Activated T-cell treated with anti-CD3 and anti-CD28 coated beads, Interleukin-2, amount 50 U/mL, for 1 hour (primary cell): ENCODE results near the gene CACFD1.

ENCODE experiments used
- DNase-seq: peaks from one replicate; pipeline ENCODE4 v3.0.0-alpha.2; 2020

The CACFD1 gene

DNA sequence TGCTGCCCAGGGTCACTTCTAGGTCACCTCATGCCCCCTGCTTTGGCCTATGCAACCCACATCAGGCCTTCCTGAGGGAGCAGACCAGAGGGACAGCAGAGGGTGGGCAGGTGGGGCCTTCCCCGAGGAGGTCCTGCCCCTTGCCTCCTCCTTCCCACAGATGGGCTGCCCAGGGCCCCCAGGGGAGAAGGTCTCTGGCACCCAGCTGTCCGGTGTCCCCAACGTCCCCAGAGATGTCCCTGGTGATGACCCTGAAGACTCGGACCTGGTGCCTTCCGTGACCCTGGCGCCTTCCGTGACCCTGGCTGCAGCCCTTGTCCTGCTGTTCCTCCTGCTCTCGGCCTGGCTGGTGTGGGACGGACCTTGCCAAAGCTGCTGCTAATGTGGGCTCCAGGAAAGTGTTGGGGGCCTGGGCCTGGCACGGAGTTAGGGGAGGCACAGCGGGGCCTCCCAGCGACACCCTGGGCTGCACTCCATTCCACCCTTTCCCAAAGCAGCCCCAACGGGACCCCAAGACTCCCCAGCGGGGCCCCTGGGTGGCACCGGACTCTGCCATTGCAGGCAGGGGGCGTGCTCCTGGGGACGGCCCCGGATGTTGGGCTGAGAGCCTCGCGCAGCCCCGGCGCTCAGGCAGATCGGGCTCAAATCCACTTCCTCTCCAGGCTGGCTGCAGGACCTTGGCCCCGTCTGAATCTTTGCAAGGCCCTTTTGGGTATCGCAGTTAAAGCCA lies 25.9 kb downstream of the CACFD1 start:
- no peak for DNase-seq

DNA sequence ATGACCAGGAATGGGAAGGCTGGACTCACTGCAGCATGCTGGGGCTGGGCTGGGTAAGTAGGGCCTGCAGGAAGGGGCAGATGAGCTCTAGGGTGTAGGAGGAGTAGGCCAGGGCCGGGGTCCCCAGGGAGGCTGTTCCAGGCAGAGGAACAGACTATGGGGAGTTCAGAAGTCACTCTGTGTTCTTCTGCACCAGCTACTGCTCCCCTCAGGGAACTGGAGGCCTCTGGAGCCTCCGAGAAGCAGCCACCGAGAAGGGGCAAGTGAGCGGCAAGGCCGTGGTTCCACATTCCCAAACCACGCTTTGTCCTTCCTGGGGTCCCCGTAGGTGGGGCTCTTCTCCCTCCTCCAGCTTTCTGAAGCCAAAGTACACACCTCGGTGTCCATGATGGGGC lies 27.6 kb downstream of the CACFD1 start:
- no peak for DNase-seq

DNA sequence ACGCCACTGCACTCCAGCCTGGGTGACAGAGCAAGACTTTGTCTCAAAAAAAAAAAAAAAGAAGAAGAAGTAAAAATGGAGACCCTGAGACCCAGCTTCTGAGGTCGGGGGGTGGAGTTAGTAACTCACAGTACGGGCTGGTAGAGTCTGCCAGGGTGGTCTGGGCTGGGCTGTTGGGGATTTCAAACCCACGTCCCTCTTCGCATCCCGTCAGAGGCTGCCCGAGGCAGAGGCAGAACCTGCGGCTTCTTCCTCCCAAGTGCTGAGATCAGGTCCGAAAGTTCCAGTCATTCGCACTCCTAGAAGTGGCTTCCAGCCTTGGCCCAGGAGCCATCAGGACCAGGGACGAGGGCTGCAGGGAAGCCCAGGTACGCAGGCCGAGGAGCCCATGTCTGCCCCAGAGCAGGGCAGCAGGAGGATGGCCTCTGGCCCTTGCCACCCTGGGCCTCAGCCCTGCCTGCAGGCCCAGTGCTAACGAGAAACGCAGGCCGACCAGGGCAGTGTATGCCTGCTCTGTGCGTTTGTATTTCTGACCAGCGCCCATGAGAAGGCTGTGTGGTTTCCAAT lies 29.0 kb downstream of the CACFD1 start:
- DNase-seq = no peak

DNA sequence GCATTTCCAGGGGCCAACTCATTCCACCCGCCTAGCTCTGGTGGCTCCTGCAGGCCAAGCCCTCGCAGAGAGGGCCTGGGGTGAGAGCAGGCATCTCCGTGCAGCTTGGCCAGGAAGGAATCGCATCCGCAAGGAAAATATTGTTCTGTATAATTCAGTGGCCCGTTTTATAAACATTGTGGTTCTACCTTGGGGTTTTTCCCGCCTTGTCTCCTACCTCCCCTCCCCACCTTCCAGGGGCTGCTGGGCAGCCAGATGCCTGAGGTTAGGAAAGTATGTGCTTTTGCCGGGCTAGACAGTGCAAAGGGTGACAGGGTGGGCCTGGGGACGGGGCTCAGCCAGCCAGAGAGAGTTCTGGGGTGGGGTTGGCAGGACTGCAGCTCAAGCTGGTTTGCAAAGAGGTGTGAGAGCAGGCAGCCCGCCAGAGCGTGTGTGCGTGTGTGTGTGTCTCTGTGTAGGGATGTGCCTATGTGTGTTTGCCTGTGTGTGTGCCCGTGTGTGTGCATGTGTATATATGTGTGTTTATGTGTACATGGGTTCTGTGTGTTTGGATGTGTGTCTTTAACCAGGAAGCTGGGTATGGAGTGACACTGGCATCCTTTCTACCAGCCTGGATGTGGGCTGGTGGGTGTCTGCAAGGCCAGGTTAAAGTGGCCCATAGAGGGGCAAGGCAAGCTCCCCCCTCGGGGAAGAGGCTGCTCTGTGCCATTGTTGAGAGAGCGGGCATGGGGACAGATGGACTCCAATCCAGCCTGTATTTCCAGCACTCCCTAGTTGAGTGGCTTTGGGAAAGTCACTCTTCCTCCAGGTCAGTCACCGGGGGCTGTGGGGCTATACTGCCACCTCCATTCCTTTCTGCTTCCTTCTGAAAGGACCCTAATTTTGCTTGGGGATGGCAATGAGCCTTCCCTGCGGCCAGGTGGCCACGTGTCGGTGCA lies 29.7 kb downstream of the CACFD1 start:
- DNase-seq = no peak

DNA sequence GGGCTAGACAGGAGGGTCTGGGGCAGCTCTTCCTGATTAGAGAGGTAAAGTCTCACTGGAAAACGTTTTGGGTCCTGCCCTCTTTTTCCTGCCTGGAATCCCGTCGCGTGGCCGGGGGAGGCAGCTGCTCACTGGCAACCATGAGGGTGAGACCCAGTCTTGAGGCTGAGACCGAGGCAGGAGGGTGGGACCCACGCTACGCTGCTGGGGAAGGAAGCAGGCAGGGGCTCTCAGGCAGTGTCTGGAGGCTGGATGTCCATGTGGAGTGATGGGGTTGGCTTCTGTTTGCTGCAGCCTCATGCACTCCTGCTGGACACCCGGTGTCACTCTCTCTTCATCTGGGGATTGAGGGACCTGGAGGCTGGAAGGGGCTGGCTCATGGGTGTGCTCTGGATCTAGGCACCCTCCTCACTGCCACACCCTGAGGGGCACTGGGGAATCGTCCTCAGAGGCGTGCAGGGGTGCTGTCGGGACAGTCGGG lies 30.5 kb downstream of the CACFD1 start:
- DNase-seq = no peak

DNA sequence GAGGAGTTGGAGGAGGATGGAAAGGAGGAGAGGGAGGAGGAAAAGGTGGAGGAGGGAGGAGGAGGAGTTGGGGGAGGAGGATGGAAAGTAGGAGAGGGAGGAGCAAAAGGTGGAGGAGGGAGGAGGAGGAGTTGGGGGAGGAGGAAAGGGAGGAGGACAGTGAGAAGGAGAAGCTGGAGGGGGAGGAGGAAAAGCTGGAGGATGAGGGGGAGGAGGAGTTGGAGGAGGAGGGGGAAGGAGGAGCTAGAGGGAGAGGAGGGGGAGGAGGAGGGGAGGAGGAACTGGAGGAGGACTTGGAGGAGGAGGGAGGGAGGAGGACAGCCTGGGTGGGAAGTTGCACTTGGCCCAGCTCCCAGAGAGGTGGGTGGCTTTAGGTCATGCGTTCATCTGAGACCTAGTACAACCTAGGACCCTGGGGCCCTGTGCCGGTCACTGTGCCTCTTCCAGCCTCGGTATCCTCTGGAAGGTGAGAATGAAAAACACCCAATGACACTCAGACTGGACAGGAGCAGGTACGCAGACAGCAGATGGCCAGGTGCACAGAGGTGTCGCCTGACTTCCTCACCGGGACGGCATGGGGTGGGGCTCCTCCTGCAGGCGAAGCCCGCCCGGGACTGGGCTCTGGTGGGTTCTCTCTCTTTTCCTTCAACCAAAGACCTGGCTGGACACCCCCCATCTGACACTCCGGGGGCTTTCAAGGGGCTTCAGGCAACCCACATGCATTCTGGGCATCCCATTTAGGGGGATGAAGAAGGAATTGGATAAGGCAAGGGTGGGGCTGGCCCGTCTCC lies 31.3 kb downstream of the CACFD1 start:
- no peak for DNase-seq

DNA sequence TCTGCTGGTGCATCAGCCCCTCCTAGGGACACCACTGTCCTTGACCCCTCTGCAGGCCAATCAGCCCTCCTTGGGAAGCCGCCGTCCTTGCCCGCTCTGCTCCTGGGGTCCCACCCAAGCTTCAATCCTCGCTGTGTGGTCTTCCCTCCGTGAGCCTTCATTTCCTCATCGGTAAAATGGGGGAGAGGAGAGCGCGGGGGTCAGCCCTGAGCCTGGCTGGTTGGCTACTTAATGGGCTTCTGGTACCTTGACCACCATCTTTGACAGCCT lies 31.8 kb downstream of the CACFD1 start:
- DNase-seq = no peak

DNA sequence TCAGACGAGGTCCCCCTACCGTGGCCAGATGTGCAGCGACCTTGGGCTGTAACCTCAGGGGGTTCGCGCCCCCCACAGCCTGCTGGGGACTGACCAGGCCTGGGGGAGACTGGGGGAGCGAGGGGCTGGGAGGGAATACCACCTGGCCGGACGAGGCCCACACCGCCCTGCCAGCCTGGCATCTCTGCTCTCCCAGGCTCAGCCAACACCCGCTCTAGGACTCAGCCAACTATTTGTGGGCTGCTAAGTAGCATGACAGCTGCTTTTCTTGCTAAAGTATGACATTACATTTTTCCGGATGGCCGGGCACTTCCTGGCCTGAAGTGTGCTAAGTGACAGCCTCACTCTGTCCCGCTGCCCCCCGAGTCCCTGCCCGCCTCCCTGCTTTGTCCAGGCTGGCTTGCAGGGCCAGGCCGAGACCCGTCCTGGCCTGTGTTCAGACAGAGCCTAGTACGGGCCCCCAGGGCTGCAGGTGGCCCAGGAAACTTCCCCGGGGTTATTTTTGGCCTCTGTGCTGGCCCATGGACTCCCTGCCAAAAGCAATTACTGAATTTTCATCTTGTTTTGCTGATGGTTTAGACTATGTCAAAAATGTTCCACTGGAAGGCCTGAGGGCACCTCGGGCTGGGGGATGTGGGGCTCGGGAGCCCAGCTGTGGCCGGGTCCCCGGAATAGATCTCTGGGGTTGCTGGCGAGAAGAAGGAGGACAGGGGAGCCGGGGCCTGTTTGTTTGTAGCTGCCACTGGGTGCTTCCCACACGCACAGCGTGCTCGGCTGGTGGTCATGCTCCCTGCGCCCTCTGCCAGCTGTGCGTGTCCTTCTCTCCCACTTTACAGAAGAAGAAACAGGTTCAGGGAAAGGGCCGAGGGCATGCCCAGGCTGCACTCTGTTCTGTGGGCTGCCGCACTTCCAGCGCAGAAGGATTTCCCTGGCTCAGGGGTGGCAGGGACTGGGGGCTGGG lies 32.6 kb downstream of the CACFD1 start:
- DNase-seq = no peak

DNA sequence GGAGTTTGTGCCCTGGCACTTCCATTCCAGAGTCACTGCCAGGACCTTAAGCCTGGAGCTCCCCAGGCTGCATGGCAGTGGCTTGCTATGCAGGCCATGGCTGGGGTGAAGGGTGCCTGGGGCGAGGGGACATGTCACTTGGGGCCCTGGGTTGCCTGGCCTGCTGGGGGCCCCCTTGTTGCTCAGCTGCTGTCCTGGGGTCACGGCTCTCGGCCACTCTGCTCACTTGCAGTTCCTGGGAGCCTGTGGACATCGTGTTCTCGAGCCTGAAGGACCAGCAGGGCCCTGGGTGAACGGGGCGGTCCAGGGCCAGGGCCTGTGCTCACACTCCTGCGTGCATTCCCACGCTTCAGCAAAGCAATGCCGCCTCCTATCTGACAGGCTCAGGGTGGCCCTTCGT lies 33.6 kb downstream of the CACFD1 start:
- DNase-seq = no peak

DNA sequence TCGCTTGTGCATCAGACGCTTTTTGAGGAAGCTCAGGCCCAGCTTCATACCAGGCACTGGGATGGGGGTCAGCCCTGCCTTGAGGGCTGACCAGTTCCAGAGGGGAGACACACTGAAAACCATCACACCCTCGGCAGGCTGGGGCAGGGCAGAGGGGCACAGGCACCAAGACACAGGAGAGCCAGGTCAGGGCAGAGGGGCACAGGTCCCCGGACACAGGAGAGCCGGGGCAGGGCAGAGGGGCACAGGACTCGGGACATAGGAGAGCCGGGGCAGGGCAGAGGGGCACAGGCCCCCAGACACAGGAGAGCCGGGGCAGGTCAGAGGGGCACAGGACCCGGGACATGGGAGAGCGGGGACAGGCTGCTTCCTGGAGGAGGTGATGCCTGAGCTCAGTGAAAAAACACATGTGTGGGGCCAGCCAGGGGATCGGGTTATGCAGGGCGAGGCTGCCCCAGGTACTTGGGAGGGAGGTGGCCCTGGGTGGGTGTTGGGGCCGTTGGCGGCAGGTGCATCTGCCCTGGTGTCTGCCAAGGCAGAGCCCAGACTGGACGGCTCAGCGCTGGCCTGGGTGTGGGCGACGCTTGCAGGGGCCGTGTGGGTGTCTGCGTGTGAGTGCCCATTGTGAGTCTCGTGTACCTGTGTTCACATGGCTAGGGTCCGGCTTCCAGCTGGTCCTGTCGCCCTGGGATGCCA lies 34.2 kb downstream of the CACFD1 start:
- DNase-seq = no peak

DNA sequence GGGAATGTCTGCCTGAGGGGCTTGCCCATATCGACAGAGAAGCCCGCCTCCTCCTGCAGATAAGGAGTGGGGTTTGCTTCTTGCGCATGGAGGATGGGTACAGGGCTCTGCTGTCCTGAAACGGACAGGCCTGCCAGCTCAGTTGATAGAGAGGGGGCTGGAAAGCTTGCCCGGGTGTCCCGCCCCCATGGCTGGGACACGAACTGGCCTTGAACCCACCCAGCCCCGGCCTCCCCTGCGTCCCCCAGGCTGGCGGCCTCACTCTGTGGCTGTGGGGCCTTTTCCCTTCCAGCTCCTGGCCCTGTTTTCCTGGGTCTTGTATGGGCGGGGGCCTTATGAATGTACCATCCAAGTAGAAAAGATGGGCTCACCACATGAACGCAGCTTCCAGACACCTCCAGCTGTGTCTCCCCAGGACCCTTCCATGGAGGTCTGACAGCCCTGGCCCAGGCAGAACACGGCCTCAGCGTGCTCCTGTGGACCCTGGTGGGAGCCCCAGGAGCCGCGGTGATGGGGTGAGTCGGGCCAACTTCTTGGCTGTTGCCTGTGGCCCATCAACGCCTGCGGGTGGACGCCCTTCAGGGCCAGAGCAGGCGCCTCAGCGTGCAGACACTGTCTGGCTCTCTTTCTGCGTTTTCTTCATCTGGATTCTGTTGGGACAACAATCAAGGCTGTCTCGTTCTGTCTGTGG lies 35.0 kb downstream of the CACFD1 start:
- no peak for DNase-seq

DNA sequence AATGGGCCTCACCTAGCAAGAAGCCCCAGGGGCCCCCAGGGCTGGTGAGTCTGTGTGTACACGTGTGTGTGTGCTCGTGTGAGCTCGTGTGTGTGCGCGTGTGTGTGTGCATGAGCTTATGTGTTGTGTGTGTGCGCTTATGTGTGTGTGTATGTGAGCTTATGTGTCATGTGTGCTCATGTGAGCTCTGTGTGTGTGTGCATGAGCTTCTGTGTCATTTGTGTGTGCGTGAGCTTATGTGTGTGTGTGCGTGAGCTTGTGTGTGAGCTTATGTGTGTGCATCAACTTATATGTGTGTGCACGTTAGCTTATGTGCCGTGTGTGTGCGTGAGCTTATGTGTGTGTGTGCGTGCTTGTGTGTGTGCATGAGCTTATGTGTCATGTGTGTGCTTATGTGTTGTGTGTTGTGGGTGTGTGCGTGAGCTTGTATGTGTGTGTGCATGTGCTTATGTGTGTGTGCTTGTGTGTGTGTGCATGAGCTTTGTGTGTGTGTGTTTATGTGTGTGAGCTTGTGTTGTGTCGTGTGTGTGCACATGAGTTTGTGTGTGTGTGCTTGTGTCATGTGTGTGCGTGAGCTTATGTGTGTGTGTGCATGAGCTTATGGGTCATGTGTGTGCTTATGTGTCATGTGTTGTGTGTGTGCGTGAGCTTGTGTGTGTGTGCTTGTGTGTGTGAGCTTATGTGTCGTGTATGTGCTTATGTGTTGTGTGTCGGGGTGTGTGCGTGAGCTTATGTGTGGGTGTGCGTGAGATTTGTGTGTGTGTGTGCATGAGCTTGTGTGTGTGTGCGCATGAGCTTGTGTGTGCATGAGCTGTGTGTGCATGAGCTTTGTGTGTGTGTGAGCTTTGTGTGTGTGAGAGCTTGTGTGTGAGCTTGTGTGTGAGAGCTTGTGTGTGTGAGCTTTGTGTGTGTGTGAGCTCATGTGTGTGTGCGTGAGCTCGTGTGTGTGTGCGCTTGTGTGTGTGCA lies 35.8 kb downstream of the CACFD1 start:
- no peak for DNase-seq

DNA sequence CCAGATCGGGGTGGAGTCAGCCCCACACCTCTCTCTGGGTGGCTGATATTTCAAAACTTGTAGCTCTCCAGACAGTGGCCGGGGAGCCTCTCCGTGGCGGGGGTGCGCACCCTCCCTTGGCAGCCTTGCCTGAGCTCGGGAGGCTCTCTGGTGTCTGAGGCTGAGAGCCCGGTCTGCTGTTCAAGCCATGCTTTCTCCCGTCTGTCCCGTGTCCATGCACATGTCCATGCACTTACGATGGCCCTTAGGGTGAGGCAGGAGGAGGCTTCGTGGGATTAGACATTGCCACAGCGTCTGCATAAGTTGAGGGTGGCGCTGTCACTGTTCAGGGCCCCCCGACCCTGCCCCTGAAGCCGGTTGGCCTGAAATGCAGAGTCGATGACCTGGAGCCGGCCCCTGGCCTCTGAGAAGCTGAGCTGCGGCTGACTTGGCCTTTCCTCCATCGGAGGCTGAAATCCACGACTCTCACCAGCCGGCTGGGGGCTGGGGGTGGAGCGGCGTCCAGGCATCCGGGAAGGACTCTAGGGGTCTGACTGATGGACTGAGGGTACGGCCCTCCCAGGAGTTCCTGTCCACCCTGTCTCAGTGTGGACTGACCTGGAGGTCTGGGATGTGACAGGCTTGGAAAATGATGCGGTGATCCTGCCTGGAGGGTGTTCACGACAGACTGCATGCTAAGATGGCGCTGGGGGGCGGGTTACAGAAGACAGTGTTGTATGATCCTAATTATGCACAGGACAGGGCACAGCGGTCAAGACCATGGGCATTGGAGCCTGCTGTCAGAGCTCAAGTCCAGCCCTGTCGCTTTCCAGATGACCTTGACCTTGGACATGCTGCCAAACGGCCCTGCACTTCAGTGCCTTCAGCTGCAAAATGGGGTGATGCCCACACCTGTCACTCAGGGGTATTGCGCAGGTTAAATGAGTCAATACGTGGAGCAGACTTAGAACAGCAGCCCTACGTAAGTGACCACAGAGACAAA lies 37.4 kb downstream of the CACFD1 start:
- DNase-seq = no peak

DNA sequence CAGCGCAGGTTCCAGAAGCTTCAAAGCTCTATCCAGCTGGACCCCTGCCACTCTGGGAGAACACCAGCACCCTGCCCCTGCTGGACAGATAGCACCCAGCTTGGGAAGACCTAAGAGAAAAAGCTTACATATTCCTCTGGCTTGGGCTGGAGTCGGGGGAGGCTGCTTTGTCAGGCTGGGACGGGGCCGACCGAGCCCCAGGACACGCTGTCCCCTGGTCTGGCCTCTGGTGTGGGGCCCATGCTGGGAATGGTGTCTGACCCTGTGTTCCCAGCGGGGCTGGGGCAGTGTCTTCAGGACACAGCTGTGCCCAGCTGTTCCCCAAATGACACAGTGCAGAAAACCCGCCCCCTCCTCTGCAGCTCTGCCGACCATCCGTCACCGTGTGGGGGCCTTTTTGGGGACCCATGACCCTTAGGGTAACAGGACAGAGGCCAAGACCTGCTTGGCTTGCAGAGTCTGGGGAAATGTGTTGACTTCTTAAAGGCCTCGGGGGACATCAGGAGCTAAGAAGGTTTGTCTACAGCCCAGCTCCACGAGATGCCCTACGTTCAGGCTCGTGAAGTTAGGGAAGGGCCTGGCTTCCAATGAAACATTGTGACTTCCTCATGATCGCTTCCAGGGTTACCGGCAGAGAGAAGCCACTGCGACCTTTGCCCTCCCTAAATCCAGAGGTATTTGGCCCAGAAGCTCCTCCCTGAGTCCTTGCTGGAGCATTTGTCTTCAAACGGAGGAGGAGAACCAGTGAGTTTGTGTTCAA lies 39.5 kb downstream of the CACFD1 start:
- no peak for DNase-seq

DNA sequence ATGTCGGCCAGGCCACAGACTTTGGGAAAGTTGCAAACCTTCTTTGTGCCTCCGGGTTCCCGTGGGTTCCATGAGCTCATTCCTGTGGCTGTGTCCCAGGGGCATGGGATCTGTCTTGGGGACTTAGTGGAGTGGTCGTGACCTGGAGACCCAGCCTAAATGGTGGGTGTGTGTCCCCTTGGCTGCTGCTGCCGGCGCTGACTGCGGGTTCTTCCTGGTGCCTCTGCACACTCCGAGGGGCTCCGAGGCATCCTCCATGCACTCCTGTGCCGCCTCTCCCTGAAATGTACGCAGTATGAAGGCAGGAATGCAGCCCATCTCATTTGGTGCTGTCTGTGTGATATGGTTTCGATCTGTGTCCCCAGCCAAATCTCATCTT lies 40.1 kb downstream of the CACFD1 start:
- no peak for DNase-seq

DNA sequence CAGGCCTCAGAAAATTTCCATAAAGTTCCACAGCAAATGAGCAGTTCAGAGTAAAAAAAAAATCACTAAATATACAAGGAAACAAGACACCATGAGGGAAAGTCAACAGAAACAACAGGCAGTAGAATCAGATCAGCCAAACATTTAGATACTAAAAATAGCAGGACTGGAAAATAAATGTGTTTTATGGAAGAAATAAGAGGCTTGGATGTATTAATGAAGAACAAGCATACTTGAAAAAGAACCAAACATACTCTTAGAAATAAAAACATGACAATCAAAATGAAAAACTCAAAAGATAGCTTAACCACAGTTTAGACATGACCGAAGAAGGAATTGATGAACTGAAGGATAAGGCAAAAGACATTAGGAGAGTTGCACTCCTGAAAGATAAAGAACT lies 42.3 kb downstream of the CACFD1 start:
- DNase-seq = no peak

DNA sequence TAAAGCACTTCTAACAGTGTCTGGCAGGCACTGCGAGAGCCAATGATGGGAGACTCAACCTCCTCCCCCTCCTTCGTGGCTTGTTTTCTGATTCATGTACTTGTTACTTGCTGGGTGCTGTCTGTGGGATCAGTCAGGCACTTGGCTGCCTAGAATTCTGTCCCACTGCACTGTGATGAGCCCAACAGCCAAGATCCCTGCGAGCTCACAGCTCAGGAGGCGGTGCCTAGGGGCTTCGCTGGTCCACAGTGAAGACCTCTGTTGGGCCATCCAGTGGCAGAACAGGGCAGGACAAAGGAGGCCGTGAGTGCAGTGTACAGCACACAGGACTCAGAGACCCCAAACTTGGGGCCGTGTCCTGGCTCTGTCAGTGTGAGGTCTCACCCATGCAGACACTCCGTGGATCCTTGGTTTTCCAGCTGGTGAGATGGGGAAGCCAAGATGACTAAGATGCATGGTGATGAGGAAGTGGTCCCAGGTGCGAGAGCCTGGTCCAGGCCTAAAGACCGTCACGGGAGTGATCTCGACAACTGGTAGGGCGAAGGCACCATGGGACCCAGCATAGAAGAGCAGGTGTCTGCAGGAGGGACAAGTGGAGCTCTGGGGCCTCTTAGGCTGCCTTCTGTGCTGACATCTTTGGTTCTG lies 45.5 kb downstream of the CACFD1 start:
- DNase-seq = no peak
